Astrocyte of the spinal cord (primary cell): ENCODE measurements around the gene ZNF444.

ENCODE experiments used
- DNase-seq: peaks from one replicate; pipeline ENCODE4 v3.0.0; 2011; ENCODE audit warnings: low read depth, low spot score
- H3K4me3 ChIP-seq: 2 replicates; pipeline ENCODE4 v1.5.1; 2011; ENCODE audit warnings: low read depth, mild to moderate bottlenecking, low read length, moderate library complexity
- CTCF ChIP-seq: IDR thresholded peaks from 2 replicates; pipeline ENCODE4 v1.5.1; 2012; ENCODE audit warnings: low read depth, mild to moderate bottlenecking, low read length, inconsistent platforms
- in situ Hi-C: cut with HindIII; loops from 2 replicates; pipeline ENCODE4 v1.10.0; 2017; ENCODE audit warnings: low sequenced_read_pairs

The ZNF444 gene

DNA sequence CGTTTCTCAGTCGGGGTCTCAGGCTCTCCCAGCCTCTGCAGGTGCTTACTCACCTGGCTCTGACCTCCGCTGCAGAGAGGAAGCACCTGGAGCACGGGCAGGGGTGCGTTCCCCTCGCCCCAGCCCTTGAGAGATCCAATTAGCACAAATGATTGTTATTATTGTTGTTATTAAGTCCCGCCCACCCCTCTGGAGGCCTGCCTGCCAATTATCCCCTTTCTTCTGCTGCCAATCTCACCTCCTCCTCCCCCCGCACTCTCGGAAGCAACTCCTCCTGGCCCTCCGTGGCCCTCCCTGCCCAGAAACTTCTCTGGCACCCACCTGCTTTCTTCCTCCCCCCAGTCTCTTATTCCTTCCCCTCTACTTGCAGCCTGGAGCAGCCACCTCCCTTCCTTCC, 28.8 kb upstream of the ZNF444 start:
- no peak for DNase-seq
- no peak overlapping the region for H3K4me3 ChIP-seq
- in situ Hi-C loops = no loop called here
- no peak for TF ChIP-seq CTCF

DNA sequence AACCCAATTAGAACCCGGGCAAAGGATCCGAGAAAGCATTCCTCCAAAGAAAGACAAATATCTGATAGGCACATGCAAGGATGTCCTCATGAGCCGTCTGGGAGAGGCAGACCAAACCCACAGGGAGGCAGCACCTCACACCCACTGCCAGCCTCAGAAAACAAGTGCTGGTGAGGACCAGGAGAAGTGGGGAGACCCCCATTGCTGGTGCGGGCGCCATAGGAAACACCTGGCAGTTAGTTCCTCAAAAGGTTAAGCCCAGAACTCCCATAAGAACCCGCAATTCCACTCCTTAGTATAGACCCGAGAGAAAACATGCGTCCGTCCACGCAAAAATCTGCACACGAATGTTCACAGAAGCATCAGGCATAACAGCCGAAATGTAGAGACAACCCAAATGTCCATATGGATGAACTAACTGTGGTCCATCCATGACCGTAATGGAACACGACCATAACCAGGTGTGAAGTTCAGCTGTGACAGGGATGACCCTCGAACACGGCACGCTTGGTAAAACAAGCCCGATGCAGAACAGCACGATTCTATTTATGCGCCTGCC, 27.9 kb upstream of the ZNF444 start:
- in situ Hi-C loops = no loop called here
- H3K4me3 ChIP-seq = no peak overlapping the region
- DNase-seq = no peak
- TF ChIP-seq CTCF = no peak

GRCh38 chr19:56114051-56114777, 26.9 kb upstream of the ZNF444 start:
- TF ChIP-seq CTCF = no peak
- in situ Hi-C loops = no loop called here
- DNase-seq = no peak
- no peak overlapping the region for H3K4me3 ChIP-seq

DNA sequence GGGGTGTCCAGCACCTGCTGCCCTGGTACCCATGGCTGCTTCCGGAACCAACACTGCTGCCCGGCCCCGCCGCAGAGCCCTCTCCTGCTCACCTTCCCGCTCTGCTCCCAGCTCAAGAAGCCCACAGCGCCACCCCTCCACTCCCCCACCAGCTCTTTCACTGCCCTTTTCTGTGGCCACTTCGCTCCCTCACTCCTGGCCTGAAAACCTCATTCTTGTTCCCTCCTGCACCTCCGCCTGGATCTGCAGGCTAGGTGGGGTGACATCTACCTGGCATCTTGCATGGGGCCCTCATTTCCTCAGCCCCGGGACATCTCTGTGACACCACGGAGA, 26.3 kb upstream of the ZNF444 start:
- no peak for TF ChIP-seq CTCF
- DNase-seq = no peak
- H3K4me3 ChIP-seq = no peak overlapping the region
- in situ Hi-C loops = no loop called here

DNA sequence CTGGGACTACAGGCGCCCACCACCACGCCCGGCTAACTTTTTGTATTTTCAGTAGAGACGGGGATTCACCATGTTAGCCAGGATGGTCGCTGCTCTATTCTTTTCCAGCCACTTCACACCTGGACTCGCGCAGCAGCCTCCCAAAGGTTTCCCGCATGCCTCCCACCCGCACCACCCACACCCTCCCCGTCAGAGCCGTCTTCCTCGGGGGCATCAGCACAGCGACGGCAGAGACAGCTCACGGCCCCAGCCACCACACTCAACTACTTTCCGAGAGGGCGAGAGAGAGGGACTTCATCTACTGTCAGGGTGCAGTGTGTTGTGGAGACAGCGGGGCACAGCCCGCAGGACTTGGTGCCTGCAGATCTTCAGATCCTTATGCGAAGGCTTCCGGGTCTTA, 25.6 kb upstream of the ZNF444 start:
- TF ChIP-seq CTCF = no peak
- no peak for DNase-seq
- no peak overlapping the region for H3K4me3 ChIP-seq
- in situ Hi-C loops = no loop called here

DNA sequence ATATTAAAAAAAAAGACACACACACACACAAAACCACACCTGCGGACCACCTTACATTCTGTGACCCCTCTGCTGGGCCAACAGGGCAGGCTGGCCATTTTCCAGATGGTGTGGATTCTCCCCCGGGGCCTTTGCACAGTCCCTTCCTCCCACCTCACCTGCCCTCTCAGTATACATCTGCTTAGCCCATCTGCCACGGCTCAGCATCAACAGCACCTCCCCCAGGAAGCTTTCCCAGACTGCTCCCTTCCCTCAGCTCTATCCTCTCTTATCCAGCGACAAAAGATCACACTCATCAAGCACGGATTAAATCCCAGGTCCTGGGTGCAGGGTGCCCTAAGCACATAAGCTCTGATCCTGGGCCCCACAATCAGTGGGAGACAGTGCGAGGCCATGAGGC, 24.5 kb upstream of the ZNF444 start:
- H3K4me3 ChIP-seq = no peak overlapping the region
- in situ Hi-C loops = no loop called here
- TF ChIP-seq CTCF = no peak
- DNase-seq = no peak

GRCh38 chr19:56117376-56117884, 23.7 kb upstream of the ZNF444 start:
- in situ Hi-C loops = no loop called here
- DNase-seq = no peak
- no peak overlapping the region for H3K4me3 ChIP-seq
- TF ChIP-seq CTCF = no peak
